Colonic mucosa (tissue), 4 donors: ENCODE results near the gene CEMIP. TPM values are rescaled to one million over a fixed set of nuclear protein-coding genes. Genes with fewer than 3 reads are reported as not detected.

ENCODE experiments used
- DNase-seq: peaks from one replicate; pipeline ENCODE4 v3.0.0-alpha.2; 2020
- H3K27ac ChIP-seq: fragments of 200-600 bp; one replicate; pipeline ENCODE4 v1.8.0; 2021
- H3K27me3 ChIP-seq: fragments of 200-600 bp; one replicate; pipeline ENCODE4 v1.8.0; 2021
- H3K36me3 ChIP-seq: fragments of 200-600 bp; one replicate; pipeline ENCODE4 v1.8.0; 2021
- H3K4me1 ChIP-seq: fragments of 200-600 bp; one replicate; pipeline ENCODE4 v1.8.0; 2021; ENCODE audit warnings: mild to moderate bottlenecking
- H3K4me3 ChIP-seq: fragments of 200-600 bp; one replicate; pipeline ENCODE4 v1.8.0; 2021
- H3K9ac ChIP-seq, 2 donors: one replicate each; pipeline ENCODE4 v1.7.0; 2013; ENCODE audit warnings: control low read depth in 2 of 2, low read depth in 2 of 2, low read length in 2 of 2
- H3K9me3 ChIP-seq: fragments of 200-600 bp; one replicate; pipeline ENCODE4 v1.8.0; 2021
- intact Hi-C: fragments of 100-400 bp; cut with DNase I; formaldehyde crosslinking; loops from one replicate; pipeline ENCODE4 v1.14.1; 2022
- total RNA-seq, 2 donors: library from RNA; stranded (reverse); fragmentation: NEBNext Ultra II Directional in 1 of 2; extraction: Animal tissue kit (Norgen Biotek cat#: 25700) in 1 of 2; gene quantifications; one replicate each; pipeline ENCODE4 v1.2.1, GENCODE V29; 2021
- TF ChIP-seq, protein P1 (sequence below): fragments of 200-600 bp; IDR thresholded peaks from one replicate; pipeline ENCODE4 v1.8.0; 2022; ENCODE audit warnings: antibody characterized with exemption, mild to moderate bottlenecking
- donor health status: healthy.
- donor health status: DM: no; HTN: no; CAD: no.
- donor health status: DM: no; HTN: no; CAD: no.

CEMIP gene
- total RNA-seq, 2 donors from 2014 or later = 2.1 to 2.9 TPM

DNA sequence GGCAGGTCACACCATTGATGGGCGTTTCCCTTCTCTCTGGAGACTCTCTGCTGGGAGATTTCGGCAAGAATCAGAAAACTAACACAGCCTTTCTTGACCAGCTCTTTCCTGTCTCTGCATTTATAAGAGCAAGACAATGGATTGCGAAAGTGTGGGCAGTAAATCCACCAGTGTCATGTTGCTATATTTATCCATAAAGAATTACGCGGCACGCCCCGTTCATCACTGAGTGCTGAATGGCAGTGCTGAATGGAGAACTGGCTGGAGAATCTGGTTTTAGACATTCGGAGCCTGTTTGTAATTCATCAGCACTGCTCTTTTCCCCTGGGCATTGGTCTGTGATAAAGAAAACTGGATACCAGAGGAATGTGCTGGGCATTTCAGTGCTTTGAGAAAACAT lies 2.0 kb upstream of the CEMIP start:
- intact Hi-C loops = loop anchor here (10.0 kb wide), 1 partner anchor 162 kb away; no protein-coding TSS in a partner anchor
- H3K4me3 ChIP-seq = no peak overlapping the region
- no peaks in the 10 kb centered on the region for H3K36me3 ChIP-seq
- H3K9me3 ChIP-seq = no peaks in the 10 kb centered on the region
- peaks cover 11% of the 10 kb centered on the region for H3K4me1 ChIP-seq
- peak overlapping the region in 1 of 2 donors; percentile 1 for H3K9ac ChIP-seq
- peak; percentile 71 for DNase-seq
- TF ChIP-seq, protein P1, sequence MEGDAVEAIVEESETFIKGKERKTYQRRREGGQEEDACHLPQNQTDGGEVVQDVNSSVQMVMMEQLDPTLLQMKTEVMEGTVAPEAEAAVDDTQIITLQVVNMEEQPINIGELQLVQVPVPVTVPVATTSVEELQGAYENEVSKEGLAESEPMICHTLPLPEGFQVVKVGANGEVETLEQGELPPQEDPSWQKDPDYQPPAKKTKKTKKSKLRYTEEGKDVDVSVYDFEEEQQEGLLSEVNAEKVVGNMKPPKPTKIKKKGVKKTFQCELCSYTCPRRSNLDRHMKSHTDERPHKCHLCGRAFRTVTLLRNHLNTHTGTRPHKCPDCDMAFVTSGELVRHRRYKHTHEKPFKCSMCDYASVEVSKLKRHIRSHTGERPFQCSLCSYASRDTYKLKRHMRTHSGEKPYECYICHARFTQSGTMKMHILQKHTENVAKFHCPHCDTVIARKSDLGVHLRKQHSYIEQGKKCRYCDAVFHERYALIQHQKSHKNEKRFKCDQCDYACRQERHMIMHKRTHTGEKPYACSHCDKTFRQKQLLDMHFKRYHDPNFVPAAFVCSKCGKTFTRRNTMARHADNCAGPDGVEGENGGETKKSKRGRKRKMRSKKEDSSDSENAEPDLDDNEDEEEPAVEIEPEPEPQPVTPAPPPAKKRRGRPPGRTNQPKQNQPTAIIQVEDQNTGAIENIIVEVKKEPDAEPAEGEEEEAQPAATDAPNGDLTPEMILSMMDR = no peak
- H3K27ac ChIP-seq = peak overlapping the region; percentile 66
- peaks cover 17% of the 10 kb centered on the region for H3K27me3 ChIP-seq

DNA sequence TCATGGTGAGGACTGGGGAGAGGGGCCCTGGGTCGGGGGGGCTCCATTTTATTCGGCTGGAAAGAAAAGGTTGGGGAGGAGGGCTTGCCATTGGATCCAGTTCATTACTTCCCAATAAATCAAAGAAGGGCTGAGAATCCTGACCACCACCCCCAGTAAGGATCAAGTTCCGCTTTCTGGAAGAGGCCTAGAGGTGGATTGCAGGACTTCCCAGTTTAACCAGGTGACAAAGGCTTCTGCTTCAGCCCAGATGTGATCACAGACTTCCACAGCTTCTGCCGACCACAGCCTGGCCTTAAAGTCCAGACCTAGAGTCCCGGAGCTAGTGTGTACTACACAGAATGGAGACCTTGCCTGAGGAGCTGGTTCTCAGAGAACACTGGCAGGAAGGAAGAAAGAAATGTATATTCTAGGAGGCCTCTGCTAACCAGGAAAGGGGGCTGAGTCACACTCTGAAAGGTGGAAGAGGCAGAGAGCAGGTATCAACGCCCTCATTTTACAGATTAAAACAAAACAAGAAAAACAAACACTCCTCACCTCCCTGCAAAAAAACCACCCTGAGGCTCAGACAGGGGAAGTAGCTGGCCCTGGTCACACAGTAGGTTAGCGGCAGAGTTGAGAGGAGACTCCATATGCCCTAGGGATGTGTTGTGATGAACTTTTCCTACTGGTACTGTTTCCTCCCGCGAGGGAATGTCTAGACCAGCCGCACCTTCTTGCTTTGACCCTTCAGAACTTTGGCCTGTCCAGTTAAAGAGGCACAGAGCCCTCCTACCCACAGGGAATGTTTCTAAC lies 1.1 kb upstream of the CEMIP start:
- H3K4me3 ChIP-seq = no peak overlapping the region
- H3K27me3 ChIP-seq = peaks cover 17% of the 10 kb centered on the region
- H3K27ac ChIP-seq = no peak overlapping the region
- H3K4me1 ChIP-seq = peaks cover 11% of the 10 kb centered on the region
- H3K36me3 ChIP-seq = no peaks in the 10 kb centered on the region
- intact Hi-C loops = loop anchor here (2.0 to 10.0 kb wide), 4 partner anchors 163 to 321 kb away; no protein-coding TSS in a partner anchor
- no peak for DNase-seq
- TF ChIP-seq, protein P1 = no peak
- no peak overlapping the region for H3K9ac ChIP-seq
- no peaks in the 10 kb centered on the region for H3K9me3 ChIP-seq

DNA sequence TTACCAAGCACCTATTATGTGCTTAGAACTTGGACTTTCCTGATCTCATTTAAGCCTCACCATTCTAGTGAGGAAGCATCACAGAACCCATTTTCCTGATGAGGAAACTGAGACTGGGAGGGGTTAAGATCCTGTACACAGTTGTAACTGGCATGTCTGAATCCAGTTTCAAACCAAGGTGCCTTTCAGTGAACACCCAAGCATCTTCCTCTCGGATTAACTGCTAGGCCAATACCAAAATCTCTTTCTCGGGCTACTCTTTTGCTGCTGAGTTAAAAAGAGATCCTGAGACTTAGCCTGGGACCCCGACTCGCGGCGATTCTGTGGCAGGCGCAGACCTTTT lies 578 bp upstream of the CEMIP start:
- Histone ChIP-seq H3K27me3 (peaks cover 17% of the 10 kb centered on the region), H3K4me3 (peak overlapping the region; percentile 53), H3K9ac (no peak overlapping the region), H3K4me1 (peaks cover 11% of the 10 kb centered on the region), H3K36me3 (no peaks in the 10 kb centered on the region), H3K9me3 (no peaks in the 10 kb centered on the region), H3K27ac (no peak overlapping the region)
- no peak for DNase-seq
- TF ChIP-seq, protein P1 = no peak
- intact Hi-C loops = loop anchor here (2.0 to 10.0 kb wide), 4 partner anchors 164 to 322 kb away; no protein-coding TSS in a partner anchor

DNA sequence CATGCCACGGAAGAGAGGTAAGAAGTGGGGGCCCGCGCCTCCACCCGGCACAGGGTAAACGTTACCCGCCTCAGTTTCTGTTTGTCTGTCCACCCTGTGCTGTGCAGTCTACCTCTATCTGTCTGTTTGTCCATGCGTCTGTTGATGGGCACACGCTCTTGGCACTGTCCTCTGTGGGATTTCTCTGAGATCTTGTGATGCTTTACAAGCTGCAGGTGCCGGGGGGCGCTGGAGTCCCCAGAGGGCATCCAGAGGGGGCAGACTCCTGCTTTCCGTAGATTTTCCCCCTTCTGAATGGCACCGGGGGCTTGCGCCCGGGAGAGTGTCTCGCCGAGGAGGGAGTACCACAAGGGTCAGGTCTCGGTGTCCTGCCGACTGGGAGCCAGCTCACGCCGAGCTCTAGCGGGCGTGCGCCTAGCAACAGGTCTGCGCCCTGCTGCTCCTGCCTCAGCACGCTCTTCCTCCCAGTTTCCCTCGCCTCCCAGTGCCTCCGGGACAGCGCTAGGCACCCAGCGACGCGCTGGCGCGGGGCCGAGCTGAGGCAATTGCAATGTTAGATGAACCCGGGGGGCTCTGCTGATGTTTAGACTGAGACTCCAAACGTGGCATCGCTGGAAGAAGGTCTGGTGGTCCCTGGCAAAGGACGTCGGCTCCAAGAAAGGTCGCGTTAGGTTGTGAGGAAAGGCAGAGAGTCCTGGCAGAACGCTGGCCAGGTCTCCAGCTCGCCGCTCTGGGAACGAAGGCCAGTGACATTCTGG lies 667 bp downstream of the CEMIP start:
- H3K36me3 ChIP-seq = no peaks in the 10 kb centered on the region
- TF ChIP-seq, protein P1 = no peak
- intact Hi-C loops = loop anchor here (2.0 to 10.0 kb wide), 4 partner anchors 165 to 323 kb away; no protein-coding TSS in a partner anchor
- H3K4me3 ChIP-seq = peak overlapping the region; percentile 53
- no peak overlapping the region for H3K27ac ChIP-seq
- H3K27me3 ChIP-seq = peaks cover 17% of the 10 kb centered on the region
- DNase-seq = peak; percentile 33
- peaks cover 11% of the 10 kb centered on the region for H3K4me1 ChIP-seq
- no peak overlapping the region for H3K9ac ChIP-seq
- no peaks in the 10 kb centered on the region for H3K9me3 ChIP-seq

DNA sequence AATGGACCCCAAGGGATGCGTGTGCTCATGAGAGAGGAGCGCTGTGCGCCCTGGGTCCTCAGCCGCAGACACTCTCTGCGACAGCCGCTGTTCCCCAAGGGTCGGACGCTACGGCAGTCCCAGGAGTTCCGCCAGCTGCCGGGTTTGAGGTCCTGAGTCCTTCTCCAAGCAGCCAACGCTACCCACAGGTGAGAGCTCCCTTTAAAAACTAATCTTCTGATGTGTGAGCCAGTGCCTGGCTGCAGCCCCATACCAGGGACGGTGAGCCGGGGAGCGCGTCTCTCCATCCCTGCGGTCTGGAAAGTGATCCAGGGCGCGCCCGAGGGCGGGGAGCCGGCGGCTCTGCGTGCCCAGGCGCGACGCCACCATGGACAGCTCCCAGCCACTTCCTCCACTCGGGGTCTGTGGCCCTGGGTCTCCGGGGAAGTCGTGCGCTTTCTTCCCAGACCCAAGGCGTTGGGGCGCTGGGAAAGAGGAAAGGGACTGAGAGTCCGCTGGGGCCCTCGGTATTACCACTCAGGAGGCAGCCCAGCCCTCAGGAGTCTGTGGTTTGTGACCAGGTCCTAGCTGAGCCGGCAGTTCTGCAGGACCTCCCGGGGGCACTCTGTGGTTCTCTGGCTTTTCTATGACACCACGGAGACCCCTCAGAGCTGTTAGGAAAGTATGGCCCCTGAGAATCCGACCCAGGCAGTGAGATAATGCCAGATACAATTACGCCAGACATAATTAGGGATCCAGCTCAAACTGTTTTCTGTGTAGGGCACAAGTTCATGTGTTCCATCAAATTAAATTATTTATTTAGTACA lies 1.4 kb downstream of the CEMIP start:
- TF ChIP-seq, protein P1 = no peak
- H3K36me3 ChIP-seq = no peaks in the 10 kb centered on the region
- peaks cover 17% of the 10 kb centered on the region for H3K27me3 ChIP-seq
- intact Hi-C loops = no loop called here
- H3K9ac ChIP-seq = no peak overlapping the region
- no peak overlapping the region for H3K27ac ChIP-seq
- H3K4me3 ChIP-seq = peak overlapping the region; percentile 53
- no peaks in the 10 kb centered on the region for H3K9me3 ChIP-seq
- peak; percentile 72 for DNase-seq
- peaks cover 11% of the 10 kb centered on the region for H3K4me1 ChIP-seq
